Activated CD4-positive, alpha-beta T cell treated with anti-CD3 and anti-CD28 coated beads for 24 hours (primary cell): Measurements from ENCODE around the gene GLYATL1.

ENCODE experiments used
- DNase-seq, 2 donors: peaks; one replicate each; pipeline ENCODE4 v3.0.0-alpha.2; 2020; ENCODE audit warnings: low read depth in 2 of 2

Gene GLYATL1, protein sequence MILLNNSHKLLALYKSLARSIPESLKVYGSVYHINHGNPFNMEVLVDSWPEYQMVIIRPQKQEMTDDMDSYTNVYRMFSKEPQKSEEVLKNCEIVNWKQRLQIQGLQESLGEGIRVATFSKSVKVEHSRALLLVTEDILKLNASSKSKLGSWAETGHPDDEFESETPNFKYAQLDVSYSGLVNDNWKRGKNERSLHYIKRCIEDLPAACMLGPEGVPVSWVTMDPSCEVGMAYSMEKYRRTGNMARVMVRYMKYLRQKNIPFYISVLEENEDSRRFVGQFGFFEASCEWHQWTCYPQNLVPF

DNA sequence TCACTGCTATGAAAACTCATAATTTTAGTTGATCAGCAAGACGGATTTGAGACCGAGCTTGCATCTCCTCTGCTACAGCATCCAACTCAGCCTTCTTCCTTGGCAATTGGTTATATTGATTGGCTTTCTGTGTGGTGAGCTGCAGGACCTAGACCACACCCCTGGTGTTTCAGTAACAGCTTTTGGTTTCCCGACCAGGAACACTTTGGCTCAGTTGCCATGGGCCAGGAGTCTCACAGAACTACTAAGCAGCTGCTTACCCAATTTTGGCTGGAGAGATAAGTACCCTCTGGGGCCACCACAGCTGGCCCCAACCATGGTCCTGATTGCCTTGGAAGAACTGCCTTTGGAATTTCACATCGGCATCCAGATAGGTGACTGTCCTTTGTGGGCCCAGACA lies at the start of gene GLYATL1:
Gene GLYATL1, plus strand, starts transcription at position 212 of the 400 bp plus-strand sequence. CDS start 7,600 bp downstream, outside the sequence.
- no peak for DNase-seq

DNA sequence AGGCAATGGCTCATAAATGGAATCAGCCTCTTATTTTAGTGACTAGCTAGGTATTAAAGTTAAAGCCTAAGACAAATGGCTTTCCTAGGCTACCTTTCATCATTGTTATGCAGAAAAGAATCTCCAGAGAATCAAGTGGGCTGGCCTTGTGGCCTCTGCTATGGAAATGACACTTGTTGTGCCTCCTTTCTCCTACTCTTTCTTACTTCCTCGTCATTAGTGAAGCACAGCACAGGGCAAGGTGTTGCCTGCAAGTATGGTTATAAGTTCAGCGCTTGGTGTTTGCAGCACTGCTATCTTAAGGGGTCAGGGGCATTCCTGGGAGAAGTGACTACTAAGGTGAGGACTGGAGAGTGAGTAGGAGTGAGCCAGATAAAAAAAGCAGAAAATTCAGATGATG lies 45.4 kb upstream of the GLYATL1 start:
- no peak for DNase-seq

DNA sequence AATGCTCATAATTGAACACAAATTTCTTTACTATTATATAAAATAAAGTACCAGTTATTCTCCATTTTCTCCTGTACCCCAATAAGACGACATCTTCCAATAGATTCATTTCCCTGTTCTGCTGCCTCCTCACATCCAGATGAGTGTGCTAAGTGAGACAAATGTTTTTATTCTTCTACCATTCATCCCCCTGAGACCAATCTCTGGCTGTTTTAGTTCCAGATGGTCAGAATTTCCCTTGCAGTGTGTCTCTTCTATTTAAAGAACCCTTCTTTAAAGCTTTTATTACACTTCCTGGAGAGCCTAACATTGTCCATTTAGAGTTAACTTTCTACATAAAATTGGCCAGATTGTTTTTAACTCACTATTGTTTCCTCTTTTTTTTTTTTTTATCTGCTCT lies 41.2 kb upstream of the GLYATL1 start:
- no peak for DNase-seq

DNA sequence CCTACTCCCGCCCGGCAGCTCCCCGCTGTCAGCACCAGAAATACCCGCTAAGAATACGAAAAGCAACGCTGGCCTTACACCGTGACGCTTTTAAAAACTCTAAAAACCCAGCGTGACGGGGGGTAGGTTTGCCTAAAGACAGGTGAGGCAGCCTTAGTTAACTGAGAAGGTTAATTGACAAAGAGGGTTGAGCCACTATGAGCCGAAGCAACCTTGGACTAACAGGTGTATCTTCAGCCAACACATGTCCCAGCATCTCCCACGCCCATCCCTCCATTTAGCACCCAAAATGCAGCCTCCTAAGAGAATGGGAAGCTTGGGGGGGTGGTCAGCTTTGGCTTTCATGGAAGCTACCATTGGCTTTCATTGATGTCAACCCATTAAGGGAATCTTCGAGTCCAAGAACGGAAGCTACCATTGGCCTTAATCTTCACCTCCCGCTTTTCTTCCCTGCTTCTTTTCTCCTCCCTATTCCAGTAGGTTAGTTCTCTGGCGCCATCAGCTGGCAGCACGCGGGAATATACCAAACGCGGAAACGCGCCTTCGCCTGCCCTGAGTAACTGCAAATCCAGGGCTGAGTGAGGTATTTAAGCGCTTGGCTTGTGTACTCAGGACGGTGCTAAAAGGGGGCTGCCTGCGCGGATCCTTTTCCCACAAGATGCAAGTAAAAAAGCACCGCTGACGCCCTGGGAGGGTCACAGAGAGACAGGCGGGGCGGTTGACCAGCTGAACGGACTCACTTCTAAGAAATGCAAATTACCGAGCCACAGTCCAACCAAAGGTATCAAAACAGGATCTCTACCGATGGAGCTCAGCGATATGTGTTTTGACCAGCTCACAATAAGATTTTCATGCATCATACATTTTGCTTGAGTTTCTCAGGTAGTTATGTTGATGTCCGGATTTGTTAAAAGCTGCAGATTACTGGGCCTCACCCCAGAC lies 38.5 kb upstream of the GLYATL1 start:
- peak in 1 of 2 donors; percentile 43 for DNase-seq

DNA sequence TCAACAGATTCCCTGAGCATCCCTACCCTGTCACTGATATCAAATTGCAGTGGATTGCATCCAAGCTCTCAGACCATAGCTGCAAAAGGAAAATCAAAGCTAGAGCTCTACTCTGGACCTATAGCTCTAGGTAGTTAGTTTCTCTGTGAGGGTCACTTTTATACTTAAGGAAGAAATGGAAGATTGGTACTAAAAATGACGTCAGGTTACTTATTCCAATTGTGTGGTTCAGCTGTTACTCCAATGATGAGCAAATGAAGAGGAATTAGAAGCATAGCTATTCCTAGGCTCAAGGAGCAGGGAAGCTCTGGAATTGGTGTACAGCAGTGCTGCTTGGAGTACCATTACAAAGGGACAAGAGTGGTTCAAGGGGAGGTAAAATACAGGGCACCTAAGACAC lies 36.4 kb upstream of the GLYATL1 start:
- DNase-seq, result no peak

DNA sequence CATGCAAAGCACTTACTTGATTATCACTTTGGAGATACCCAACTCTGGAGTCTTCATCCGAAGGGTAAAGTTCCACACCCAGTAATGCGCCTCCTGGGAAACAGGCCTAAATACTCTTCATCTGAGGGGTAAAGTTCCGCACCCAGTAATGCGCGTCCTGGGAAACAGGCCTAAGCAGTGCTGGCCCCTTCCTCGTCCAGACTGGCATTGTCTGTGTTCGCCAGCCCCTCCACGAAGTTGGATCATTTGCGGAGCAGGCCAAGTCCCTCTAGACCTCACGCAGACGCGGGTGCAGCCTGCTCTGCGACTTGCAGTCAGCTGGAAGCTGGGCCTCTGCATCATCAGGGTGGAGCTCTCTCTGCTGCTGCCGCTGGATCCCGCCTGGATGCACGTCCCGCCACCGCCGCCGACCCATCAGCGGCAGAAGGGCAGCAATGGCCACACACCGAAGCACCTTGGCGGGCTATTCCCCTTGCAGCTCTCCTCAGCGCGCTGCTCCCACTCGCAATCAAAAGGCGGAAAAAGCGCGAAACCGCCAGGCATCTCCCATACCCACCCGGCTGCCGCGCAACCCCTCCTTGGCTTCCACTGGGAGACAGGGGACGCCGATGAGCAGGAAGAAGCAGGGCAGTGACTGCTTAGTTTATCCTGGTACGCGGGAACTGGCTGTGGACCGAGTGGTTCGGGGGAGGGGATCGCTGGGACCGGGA lies 34.1 kb upstream of the GLYATL1 start:
- DNase-seq, result no peak

DNA sequence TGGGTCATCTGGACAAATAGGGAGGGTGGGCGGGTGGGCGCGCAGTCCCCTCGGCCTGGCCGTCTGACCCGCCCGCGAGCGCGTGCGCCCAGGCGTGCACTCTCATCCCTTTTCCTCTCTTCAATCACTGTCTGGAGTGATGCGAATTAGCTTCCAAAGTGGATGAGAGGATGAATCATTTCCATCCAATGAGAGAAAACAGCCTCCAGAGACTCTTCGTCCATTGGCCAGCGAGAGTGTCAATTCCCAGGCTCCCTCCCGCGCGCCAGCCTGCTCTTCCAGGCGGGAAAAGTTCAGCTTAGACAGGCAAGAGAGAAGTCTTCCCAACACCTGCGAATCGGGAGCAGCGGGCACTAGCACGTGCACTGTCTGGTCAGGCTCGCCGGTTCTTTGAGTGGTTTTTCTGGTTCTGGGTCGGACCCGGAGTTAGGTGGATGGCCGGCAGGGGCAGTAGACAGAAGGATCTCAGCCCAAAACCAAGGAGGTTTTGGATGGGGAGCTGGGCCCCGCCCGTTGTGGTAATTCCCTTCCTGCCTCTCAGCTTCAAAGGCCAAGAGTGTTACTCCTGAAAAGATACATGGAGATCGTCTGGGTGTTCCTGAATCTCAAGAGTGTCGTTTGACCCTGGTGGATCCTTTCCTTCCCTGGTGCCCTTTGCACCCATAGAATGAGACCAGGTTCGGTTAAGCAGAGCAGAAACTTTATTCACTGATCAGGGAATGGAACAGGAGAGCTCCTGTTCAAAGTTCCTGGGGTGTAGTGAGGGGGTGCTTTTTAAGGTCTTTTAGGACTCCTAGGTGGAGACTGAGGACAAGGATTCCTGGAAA lies 33.4 kb upstream of the GLYATL1 start:
- DNase-seq, result no peak

DNA sequence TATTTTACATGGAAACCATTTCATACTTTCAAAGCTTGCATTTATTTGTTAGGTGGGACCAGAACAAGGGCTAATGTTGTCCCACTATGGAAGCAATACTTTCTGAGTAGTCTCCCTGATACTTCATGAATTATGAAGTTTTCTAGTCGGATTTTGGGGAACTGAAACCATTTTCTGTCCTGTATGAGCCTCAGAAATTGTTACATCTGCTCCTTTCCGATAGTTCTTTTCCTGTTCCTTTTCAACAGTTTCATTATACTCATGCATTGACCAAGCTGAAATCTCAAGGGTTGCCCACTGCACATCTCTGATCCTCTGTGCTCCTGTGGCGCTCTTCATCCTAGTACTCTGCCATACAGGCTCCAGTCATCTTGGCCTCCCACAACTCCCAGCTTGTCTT lies 31.5 kb upstream of the GLYATL1 start:
- DNase-seq, result no peak

DNA sequence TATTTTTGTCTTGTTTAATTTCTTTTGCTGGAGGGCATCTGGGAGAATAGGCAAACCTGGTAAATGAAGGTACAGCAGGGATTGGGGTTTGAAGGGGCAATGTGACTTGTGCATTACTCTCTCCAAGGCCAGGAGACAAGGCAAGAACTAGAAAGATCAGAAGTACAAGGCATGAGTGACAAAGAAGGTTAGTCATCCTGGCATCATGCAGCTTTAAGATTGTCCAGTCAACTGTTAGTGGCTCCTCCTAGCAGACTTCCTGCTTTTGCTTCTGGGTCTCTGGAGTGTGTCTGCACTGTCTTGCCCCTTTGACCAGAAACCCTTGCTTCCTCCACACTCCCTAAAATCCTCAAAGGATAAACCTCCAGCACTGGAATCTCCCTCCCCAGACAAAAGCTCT lies 27.2 kb upstream of the GLYATL1 start:
- DNase-seq, result no peak

DNA sequence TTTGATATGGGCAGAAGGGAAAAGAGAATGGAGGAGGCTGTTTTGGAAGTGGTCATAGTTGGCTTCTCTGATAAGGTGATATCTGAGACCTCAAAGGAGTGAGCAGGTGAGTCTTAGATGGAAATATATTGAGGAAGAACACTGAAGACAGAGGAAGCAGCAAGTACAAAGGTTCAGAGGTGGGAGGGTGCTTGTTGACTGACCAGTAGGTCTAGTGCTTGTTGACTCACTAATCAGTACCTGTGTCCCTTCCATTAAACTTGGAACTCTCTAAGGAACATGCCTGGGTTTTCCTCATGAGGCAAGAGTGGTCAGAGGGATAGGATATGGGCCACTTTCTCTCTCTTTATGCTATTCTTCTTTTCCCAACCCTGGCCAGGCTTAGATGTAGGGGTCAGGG lies 25.6 kb upstream of the GLYATL1 start:
- no peak for DNase-seq

DNA sequence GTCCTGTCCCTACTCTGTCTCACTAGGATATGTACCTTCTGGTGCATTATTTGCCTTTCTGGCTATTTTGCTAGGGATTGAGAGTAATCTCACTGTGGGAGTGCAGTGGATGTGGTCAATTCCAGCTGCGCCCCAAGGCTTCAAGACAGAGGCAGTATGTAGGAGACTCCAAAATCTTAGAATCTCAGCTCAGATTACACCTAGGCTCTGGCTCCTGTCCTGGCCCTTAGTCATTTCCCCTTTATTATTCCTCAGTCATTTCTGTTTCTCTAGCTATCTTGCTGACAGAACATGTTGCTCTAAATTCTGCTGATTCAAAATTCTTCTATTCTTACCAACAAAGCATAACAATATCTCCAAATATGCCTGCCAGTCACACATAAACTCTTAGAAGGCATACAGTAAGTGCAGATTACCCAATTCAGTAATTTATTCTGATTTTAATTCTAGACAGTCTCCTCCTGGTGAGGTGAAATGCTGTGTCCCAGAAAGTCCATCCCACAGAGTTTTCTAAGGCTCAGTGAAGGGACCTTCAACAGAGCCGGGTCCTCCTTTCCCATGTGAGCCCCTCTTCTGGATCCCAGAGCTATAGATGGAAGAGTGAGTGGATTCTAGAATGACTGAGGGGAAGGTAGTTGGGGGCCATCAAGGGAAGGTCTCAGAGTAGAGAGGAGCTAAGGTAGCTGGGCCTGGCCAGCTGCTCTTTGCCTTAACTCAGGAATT lies 24.3 kb upstream of the GLYATL1 start:
- no peak for DNase-seq

DNA sequence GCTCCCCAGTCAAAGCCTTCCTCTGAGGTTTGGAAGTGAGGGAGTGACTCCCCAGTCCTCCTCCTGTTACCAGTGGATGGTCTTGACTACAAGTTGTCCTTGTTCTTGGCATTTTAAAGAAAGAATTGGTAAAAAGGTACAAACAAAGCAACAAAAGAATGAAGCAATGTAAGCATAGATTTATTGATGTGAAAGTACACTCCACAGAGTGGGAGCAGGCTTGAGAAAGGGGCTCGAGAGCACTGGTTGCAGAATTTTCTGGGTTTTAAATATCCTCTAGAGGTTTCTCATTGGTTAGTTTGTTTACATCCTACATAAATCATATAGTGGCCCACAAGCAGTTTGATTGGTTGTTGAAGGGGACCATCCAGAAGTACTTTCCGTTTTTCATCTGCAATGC lies 22.7 kb upstream of the GLYATL1 start:
- DNase-seq, result no peak

DNA sequence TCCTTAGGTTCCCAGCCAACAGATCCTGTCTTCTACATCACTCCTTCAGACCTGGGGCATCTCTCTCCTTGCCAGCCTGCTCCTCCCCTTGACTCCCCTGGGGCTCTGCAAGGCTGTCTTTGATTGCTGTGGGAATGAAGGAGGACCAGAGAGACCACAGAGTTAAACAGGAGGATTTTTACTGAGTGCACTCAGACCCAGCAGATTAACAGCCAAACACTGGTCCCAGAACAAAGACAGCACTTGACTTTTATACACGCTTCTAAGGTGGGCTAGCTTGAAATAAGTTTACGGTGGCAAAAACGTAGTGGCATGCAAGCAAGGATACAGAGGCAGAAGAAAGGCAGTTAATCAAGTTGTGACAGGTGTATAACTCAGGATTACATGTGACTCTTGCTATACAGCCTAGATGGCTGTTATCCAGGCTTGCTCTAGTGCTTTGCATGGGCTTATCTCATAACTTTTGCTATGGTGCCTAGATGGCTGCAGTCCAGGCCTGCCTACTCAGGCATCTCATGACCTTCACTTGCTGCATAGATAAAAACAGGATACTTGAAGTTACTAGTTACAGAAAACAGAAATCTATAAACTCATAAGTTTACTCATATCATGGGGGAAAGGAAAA lies 22.0 kb upstream of the GLYATL1 start:
- no peak for DNase-seq

DNA sequence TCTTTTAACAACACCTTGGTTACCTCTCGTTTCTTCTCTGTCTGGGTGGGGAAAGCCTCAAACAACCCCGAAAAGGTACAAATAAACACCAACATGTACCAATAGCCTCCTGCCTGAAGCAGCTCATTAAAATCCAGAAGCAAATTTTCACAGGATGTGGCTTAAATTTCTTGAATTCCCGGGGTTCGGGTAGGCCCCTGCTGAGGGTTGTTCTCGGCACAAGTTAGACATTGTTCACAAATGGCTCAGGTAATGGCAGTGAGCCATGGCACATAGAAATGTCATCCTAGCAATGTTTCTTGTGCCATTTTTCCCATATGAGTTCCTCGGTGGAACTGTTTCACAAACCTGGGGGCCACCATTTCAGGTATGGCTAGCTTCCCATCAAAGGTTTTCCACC lies 19.7 kb upstream of the GLYATL1 start:
- no peak for DNase-seq

DNA sequence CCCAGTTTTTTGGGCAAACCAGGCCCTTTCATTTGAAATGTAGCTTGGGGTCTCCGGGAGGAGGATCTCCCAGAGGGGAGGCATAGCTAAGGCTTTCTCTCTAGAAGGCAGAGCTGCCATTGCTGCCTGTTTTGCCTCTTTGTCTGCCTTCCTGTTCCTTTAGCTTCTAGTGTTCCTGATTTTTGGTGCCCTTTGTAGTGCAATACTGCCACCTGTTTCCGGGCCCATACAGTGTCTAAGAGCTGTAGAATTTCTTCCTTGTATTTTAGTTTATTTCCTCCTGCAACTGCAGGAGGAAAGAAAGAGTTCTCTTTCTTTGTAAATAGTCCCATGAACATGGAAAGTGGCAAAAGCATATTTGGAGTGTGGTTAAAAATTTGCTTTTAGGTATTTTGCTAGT lies 19.3 kb upstream of the GLYATL1 start:
- no peak for DNase-seq

DNA sequence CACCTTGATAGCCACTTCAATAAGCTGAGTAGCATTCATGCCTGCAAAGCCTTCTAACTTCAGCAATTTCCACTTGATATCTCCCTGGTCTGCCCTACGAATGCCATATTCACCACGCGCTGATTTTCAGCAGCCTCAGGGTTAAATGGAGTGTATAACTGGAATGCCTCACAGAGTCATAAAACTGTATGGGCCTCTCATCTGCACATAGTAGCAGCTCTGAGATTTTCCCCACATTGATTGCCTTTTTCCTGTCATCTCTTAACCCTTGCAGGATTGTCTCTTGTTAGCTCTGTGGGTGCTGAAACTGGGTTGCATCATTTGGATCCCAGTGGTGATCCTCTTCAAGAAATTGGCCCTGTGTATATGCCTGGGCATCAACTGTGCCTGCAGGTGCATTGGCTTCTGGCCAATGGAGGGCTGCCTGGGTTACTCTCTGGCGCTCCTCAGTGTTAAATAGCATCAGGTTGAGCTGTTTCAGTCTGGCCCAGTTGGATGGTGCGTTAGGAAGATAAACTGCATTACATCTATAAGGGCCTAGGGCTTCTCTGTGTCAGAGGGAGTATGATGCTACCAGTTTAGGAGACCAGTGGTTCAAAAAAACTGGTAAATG lies 17.4 kb upstream of the GLYATL1 start:
- no peak for DNase-seq

DNA sequence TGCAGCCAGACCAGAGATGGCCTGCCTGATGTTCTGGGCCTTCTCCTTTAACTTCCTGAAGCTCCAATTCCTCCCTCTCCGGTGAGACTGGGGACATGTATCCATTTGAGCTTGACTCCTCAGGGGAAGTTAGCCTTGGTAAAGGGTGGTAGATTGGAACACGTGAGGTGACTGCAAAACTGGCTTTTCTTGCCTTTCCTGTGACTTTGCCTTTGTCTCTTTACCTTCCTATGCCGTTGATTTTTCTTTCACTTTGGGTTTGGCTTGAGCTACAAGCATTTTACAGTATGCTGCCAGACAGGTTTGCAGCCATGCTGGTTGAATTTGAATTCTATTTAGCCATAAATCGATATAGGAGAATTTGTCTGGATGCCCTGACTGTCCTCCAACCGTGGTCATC lies 16.8 kb upstream of the GLYATL1 start:
- no peak for DNase-seq

DNA sequence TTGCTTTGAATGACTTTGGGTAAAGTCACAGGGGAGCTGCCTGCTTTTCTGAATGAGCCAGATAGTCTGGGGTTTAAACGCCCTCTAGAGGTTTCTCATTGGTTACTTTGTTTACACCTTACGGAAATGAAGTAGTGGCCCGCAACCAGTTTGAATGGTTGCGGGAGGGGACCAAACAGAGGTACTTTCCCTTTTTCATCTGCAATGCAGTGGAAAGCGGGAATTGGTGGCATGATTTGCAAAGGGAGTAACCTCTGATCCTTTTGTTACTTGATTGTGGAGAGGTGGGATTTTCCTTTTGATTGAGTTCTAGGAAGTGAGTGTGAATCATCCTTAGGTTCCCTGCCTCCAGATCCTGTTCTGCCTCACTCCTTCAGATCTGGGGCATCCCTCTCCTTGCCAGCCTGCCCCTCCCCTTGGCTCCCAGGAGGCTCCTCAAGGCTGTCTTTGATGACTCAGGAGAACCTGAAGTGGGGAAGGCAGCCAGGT lies 15.9 kb upstream of the GLYATL1 start:
- no peak for DNase-seq

DNA sequence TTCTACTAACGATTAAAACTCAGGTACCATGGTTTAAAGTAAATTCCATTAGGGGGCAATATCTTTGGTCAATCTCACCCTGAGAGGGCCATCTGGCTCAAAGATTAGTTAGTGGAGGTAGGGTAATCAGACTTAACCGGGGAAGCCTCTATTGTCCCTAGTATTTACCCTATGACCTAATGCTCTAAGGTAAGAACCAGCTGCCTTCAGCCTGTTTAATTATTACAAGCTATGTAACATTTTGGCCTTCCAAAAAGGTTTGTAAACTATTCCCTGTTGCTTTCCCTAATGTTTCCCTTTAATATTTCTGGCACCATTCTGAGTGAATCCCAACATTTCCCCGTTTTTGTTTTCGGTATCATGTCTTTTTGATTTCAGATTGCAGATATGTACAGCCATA lies 15.1 kb upstream of the GLYATL1 start:
- no peak for DNase-seq

DNA sequence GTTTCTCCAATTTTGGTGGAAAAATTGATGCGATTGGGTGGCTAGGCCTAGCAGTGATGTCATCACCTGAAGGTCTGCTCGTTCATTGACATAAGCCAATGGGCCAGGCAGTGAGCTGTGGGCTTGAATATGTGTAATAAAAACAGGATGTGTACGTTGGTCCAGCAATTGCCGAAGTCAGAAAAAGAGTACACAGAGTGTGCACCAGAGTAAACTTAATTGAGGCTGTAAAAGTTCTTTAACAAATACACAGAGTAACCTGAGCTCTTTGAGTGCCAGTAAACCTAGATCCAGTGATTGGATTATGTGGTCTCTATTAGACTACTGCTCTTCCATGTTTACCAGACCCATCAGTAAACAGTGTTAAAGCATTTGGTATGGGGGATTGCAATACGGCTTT lies 13.0 kb upstream of the GLYATL1 start:
- DNase-seq, result no peak
